Progenitor cell of endocrine pancreas (in vitro differentiated cells): ENCODE results near the gene WNT7A. TPM values are rescaled to one million over a fixed set of nuclear protein-coding genes. Genes with fewer than 3 reads are reported as not detected.

ENCODE experiments used
- DNase-seq: peaks from one replicate; pipeline ENCODE4 v3.0.0; 2021; ENCODE audit warnings: low spot score; ENCODE audit not compliant: unreplicated experiment
- H3K27ac Mint-ChIP-seq: 2 replicates; pipeline ENCODE4 v1.8.0; 2021; ENCODE audit warnings: mild to moderate bottlenecking, moderate library complexity, mixed read lengths
- H3K27me3 Mint-ChIP-seq: 2 replicates; pipeline ENCODE4 v1.8.0; 2021; ENCODE audit warnings: mixed read lengths
- H3K36me3 Mint-ChIP-seq: 2 replicates; pipeline ENCODE4 v1.8.0; 2022; ENCODE audit warnings: mixed read lengths; ENCODE audit not compliant: insufficient read depth
- H3K4me1 Mint-ChIP-seq: 2 replicates; pipeline ENCODE4 v1.8.0; 2021; ENCODE audit warnings: low read depth, mixed read lengths
- H3K4me3 Mint-ChIP-seq: 2 replicates; pipeline ENCODE4 v1.8.0; 2021; ENCODE audit warnings: low read depth, mild to moderate bottlenecking, moderate library complexity, mixed read lengths
- H3K9me3 Mint-ChIP-seq: 2 replicates; pipeline ENCODE4 v1.8.0; 2021; ENCODE audit warnings: low read depth, mixed read lengths
- CTCF ChIP-seq: fragments of 200-600 bp; sonication (generic); IDR thresholded peaks from one replicate; pipeline ENCODE4 v1.5.0; 2021; ENCODE audit warnings: antibody characterized with exemption, mild to moderate bottlenecking; ENCODE audit not compliant: unreplicated experiment
- total RNA-seq: library from RNA; stranded (reverse); gene quantifications from 2 replicates; pipeline ENCODE4 v1.2.1, GENCODE V29; 2021

Gene WNT7A
- total RNA-seq, 1 donor from 2014 or later, result not detected

- H3K9me3 Mint-ChIP-seq, result no peaks in the 10 kb centered on the region
- no peak for DNase-seq
- H3K27me3 Mint-ChIP-seq, result peaks cover 10% of the 10 kb centered on the region
- TF ChIP-seq CTCF, result no peak
- H3K36me3 Mint-ChIP-seq, result no peaks in the 10 kb centered on the region
- peaks cover 8% of the 10 kb centered on the region for H3K4me1 Mint-ChIP-seq
- no peak overlapping the region for H3K4me3 Mint-ChIP-seq
- no peak overlapping the region for H3K27ac Mint-ChIP-seq
Observed at GRCh38 chr3:13767896-13768295, 112.0 kb downstream of the WNT7A start.

- peaks cover 8% of the 10 kb centered on the region for H3K4me1 Mint-ChIP-seq
- no peak overlapping the region for H3K4me3 Mint-ChIP-seq
- TF ChIP-seq CTCF, result no peak
- no peaks in the 10 kb centered on the region for H3K36me3 Mint-ChIP-seq
- no peaks in the 10 kb centered on the region for H3K9me3 Mint-ChIP-seq
- DNase-seq, result no peak
- H3K27ac Mint-ChIP-seq, result no peak overlapping the region
- peaks cover 11% of the 10 kb centered on the region for H3K27me3 Mint-ChIP-seq
Observed at GRCh38 chr3:13767030-13767429, 112.8 kb downstream of the WNT7A start.

Other genes starting within 250 kb of the WNT7A start
- gene CHCHD4, start 244.8 kb upstream of the WNT7A start, total RNA-seq, result 10.8 and 12.7 TPM in 2 replicates
- 38.2 and 40.0 TPM in 2 replicates for gene TMEM43, start 245.0 kb upstream of the WNT7A start, total RNA-seq